Esophagus muscularis mucosa (tissue), 3 donors: Measurements from ENCODE around the gene MUC16.

Experiments used
- CTCF ChIP-seq, 3 experiments: fragments of 200-600 bp in 2 of 3; fragments of 450-650 bp in 1 of 3; sonication (generic) in 2 of 3; IDR thresholded peaks; one replicate each; pipeline ENCODE4 v1.5.1; 2017 to 2019; ENCODE audit warnings: antibody characterized with exemption in 3 of 3, mild to moderate bottlenecking in 2 of 3, moderate library complexity in 1 of 3
- POLR2A ChIP-seq: fragments of 450-650 bp; IDR thresholded peaks from one replicate; pipeline ENCODE4 v1.6.1; 2017; ENCODE audit warnings: antibody characterized with exemption, moderate library complexity, mild to moderate bottlenecking, low read depth
- POLR2AphosphoS5 ChIP-seq, 2 donors: sonication (generic); formaldehyde crosslinking; IDR thresholded peaks; one replicate each; pipeline ENCODE4 v1.6.1; 2017; ENCODE audit warnings: antibody characterized with exemption in 2 of 2

GRCh38 chr19:9014803-9015202, 4.6 kb upstream of the MUC16 start:
- no peak for TF ChIP-seq CTCF (IDR thresholded peaks at IDR 0.05)
- TF ChIP-seq POLR2A, result no peak
- TF ChIP-seq POLR2AphosphoS5 (IDR thresholded peaks at IDR 0.05), result no peak
